Measurements from ENCODE around the gene CBFB.
"Not testable (repeated sequence)": the region's sequence is repeated elsewhere in the genome, so short reads cannot be mapped to it uniquely, and the experiment has no call there.

CBFB gene

DNA sequence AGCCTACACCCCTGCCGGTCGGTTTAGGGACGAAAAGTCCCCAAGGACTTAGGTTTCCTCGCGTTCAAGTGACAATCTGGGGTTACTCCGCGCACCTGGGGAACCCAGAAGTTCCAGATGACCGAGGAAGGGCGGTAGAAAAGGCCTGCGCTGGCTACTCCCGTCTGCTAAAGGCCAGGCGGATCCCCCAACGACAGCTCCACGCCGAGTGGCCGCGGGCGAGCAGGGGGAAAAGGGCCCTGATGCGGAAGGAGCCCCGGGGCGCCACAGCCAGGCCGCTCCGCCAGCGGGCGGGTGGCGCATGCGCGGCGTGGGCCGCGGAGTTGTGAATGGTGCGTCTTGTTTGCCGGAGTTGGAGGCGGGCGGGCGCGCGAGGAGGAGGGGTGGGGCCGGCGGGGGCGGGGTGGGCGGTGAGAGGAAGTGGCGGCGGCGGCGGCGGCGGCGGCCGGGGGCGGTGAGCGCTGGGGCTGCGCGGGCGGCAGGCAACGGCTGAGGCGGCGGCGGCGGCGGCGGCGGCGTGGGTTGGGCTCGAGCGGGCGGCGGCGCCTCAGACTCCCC, at the start of gene CBFB:
Gene CBFB (plus strand): TSS at position 454 of the 558 bp plus-strand sequence. CDS start 259 bp downstream, outside the sequence.
- DNase-seq: no peak

DNA sequence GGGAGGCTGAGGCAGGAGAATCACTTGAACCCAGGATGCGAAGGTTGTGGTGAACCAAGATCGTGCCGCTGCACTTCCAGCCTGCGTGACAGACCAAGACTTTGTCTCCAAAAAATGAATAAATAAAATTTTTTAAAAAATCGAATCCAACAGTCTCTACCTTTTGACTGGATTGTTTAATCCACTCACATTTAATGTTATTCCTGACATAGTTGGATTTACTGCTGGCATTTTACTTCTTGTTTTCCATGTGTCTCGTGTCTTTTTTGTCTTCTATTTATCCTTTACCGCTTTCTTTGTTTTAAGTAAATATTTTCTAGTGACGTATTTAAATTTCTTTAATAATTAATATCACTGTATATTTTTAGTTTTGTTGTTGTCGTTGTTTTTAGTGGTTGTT, 45.9 kb upstream of the CBFB start:
- no peak for DNase-seq

DNA sequence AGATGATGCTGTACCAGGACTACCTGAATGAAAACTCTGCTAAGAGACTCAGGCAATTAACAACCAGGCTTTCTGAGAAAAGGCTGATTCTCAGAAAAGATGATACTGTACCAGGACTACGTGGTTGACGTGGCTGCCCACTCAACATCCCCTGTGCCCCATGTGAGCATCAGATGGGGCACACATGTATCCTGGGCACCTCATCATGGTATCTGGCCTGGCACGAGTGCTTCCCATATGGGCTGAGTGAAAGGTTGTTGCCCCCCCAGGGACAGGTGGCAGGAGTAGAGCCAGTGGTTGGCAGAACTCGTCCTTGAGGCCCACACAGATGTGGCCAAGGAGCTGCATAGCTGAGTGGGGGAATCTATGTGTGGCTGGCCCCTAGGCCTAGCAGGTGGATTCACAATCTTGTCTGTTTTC, 44.0 kb upstream of the CBFB start:
- no peak for DNase-seq

DNA sequence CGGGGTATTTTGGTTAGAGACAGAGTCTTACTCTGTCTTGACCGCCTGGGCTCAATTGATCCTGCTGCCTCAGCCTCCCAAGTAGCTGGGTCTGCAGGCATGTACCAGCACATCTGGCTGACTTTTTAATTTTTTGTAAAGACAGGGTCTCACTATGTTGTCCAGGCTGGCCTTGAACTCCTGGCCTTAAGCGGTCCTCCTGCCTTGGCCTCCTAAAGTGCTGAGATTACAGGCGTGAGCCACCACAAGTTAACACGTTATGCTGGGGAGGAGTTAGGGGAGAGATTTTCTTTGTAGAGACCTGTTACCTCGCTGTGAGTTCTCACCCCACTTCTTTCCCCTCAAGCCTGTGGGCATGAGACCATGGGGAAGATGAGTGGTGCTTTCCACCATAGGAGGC, 42.4 kb upstream of the CBFB start:
- DNase-seq: no peak

DNA sequence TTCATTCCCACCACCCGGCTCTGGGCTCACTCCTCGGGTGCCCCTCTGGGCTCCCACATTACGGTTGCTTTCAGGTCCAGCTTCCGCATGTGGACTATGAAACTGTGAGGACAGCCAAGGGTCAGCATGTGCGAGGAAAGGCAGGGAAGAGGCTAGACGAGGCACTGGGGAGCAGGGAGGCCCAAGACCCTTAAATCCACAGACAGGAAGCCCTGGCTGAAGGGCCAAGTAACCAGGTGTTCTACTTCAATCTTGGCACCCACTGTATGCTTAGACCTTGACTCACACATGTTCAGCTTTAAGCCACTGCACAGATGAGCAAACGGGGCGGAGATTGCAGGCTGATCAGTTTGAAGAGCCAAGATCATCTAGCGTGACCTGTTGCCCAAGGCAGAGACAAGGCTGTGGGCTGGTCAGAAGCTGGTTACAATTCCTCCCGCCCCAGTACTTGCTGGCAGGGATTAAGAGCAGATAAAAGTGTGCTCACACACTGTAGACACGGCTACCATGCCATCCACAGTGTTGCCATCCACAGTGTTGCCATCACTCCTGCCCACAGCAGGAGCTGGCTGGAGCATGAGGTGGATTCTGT, 40.7 kb upstream of the CBFB start, which contains the start of gene CES4A:
Gene CES4A (plus strand): TSS at position 393 of the 592 bp plus-strand sequence. CDS start 184 bp downstream, at position 577.
- DNase-seq: no peak

DNA sequence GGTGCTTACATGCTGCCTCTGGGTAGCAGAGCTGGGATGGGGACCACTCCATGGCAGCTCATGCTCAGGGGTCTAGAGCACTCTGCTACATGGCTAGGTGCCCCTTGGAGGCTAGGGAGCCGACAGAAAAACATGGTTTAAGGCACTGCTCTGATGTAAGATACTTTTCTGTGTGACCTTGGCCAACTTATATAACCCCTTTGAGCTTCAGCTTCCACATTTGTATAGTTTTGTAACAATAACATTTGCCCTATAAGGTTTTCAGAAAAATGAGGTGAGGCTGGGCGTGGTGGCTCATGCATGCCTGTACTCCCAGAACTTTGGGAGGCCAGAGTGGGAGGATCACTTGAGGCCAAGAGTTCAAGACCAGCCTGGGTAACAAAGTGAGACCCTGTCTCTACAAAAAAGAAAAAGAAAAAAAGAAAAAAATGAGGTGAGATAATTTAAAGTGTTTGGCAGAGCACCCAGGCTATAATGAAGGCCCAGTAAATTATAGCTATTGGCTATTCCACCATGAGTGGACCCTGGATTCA, 37.3 kb upstream of the CBFB start:
- DNase-seq: no peak

DNA sequence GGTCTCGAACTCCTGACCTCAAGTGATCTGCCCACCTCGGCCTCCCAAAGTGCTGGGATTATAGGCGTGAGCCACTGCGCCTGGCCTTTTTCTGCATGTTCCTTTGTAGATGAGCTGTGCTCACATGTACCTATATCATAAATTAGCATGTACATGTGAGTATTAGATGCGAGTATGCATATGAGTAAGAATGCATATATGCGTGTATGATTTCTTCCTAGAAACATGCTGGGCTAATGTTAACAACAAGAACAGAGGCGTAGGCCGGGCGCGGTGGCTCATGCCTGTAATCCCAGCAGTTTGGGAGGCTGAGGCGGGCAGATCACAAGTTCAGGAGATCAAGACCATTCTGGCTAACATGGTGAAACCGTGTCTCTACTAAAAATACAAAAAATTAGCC, 35.4 kb upstream of the CBFB start:
- DNase-seq: not testable (repeated sequence)

DNA sequence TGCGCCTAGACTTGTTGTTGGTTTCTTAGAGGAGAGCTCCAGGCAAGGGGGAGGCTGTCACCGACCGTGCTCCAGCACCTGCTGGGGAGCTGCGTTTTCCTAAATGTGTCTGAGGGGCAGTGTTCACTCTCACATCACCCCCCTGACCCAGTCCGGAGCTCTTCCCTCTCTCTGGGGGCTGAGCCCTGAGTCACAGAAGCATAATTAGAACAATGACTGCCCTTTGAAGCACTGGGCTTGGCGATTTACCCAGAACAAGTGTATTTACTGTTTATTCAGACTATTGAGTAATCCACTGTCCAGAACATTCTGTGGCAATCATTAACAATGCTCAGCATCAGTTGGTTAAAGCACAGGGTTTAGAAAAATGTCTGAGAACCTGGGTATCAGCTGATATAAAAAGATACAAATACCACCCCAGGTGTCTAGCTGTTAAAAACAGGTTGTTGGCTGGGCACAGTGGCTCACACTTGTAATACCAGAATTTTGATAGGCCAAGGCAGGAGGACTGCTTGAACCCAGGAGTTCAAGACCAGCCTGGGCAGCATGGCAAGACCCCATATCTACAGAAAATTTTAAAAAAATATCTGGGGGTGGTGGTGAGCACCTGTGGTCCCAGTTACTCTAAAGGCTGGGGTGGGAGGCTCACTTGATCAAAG, 32.5 kb upstream of the CBFB start:
- DNase-seq: no peak

DNA sequence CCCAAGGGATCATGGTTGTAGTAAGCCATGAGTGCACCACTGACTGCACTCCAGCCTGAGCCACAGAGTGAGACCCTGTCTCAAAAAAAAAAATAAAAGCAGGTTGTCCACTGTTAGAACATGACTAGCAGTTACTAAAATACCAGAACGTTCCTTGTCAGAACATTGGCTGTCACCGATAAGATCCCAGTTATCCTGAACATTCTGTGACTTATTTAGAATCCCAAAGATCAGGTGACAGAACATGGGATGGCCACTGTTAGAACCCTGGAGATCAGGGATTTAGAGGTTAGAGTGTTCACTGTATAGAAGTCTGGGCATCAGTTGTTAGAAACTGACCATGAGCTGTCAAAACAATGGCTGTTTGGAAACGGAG, 32.0 kb upstream of the CBFB start:
- no peak for DNase-seq

DNA sequence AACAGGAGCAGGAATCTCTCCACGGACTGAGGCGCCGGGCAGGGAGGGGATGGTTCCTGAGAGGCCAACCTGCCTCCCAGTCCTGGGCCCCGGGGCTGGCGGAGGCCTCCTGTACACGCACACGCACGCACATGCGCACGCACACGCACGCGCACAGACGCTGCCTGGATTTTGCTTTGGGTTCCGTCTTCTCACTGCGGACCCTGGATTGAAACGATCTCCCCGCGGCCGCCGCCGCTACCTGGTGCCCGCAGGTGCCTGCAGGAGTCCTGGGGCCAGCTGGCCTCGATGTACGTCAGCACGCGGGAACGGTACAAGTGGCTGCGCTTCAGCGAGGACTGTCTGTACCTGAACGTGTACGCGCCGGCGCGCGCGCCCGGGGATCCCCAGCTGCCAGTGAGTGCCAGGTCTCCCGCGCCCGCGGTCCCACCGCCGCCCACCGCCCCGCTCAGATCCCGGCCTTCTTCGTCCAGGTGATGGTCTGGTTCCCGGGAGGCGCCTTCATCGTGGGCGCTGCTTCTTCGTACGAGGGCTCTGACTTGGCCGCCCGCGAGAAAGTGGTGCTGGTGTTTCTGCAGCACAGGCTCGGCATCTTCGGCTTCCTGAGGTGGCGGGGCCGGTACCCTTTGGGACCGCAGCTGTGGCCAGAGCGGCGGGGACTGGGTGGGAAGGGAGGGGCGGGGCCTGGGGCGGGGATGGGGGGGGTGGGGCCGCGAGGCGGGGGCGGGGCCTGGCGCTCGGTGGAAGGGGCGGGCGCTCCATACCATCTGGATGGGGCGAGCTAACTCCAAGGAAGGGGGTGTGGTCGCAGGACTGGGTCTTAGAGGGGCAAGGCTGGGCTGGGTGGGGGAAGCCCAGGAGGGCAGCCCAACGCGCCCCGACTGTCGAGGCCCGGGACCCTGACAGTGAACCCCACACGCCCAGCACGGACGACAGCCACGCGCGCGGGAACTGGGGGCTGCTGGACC, 28.3 kb upstream of the CBFB start:
- no peak for DNase-seq

DNA sequence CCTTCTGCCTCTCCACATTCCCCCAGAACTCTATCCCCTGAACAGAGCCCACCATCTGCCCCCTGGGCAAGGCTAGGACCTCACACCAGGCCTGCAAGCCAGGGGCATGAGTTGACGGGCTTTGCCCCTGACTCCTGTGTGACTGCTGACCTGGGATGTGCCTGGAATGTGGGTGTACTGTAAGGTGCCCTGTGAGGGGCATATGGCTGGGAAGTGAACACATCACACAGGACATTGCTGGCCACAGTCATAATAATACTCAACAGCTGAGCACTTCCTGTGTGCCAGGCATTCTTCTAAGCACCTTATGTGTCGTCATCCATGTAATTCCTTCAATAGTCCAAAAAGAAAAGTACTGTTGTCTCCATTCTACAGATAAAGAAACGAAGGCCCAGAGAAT, 27.2 kb upstream of the CBFB start:
- no peak for DNase-seq

DNA sequence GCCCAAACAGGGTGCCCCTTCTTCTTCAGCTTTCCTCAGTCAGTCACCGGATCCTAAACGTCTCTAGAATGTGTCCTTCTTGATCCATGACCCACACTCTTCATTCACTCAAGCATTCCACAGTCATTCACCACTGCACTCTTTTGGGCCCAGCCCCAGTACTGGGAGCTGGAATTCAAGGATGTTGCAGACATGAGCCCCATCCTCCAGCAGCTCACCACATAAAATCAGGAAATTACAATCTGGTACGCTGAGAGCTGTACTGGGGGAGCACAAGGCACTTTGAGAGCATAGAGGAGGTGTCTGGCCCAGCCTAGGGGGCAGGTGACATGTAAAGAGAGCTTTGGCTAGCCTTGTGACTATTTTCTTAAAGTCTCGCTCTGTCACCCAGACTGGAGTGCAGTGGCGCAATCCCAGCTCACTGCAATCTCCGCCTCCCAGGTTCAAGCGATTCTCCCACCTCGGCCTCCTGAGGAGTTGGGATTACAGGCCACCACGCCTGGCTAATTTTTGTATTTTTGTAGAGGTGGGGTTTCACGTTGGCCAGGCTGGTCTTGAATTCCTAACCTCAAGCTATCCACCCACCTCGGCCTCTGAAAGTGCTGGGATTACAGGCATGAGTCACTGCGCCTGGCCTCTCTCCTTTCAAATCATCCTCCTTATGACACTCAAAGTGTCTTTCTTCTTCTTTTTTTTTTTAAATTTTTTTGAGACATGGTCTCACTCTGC, 21.9 kb upstream of the CBFB start:
- DNase-seq: no peak

DNA sequence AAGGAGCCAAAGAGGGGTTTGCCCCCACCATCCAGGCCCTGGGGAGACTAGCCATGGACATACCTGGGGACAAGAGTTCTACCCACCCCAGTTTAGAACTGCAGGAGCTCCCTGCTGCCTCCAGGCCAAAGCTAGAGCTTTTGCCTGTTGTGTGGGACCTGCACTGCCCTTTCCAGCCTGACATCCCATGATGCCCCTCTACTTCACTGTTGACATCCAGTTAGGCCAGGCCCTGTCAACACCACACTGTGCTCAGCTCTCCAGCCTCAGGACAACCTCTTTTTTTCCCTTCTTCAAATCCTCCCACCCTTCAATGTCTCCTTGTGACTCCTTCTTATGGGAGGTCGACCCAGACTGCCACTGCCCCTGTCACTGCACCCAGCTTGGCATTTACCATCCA, 19.8 kb upstream of the CBFB start:
- DNase-seq: no peak

DNA sequence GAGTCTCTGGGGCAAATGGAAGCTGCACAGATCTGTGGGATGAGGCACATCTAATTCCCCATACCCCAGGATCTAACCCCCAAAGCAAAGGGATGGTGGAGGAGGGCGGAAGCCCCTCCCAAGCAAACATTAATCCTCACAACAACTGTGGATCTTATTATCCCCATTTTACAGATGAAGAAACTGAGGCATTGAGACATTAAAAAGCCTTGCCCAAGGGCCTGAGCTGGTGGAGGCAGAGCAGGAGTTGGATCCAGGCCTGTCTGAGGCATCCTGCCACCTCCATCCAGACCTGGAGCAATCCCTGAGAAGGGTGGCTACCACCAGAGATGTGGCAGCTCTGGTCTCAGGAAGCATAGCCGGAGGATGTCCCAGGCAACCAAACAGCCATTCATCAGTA, 17.7 kb upstream of the CBFB start:
- DNase-seq: no peak

DNA sequence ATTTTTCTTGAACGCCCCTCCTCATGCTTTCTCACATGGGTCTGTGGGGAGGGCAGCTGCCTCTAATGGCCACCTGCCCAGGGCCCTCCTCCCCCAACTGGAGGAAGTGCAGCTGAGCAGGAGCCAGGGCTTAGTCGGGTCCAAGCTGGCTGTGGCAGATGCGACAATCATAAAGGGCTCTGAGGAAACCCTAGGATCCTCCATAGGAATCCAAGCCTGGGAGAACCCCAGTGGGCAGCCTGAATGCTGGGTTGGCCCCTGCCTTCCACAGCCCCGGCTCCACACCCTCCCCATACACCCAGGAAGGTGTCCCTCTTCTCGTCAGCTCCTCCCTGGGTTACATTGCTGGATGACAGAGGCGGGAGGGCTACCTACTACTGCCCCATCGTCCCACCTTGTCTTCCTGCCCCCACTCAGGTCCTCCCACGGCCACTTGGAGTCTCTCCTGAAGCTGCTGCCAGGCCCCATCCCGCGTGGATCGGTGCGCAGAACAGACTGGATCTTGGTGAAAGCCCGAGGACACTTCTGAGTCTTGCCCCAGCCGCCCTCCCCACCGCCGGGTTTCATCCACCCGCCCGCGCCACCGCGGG, 15.6 kb upstream of the CBFB start:
- DNase-seq: no peak

DNA sequence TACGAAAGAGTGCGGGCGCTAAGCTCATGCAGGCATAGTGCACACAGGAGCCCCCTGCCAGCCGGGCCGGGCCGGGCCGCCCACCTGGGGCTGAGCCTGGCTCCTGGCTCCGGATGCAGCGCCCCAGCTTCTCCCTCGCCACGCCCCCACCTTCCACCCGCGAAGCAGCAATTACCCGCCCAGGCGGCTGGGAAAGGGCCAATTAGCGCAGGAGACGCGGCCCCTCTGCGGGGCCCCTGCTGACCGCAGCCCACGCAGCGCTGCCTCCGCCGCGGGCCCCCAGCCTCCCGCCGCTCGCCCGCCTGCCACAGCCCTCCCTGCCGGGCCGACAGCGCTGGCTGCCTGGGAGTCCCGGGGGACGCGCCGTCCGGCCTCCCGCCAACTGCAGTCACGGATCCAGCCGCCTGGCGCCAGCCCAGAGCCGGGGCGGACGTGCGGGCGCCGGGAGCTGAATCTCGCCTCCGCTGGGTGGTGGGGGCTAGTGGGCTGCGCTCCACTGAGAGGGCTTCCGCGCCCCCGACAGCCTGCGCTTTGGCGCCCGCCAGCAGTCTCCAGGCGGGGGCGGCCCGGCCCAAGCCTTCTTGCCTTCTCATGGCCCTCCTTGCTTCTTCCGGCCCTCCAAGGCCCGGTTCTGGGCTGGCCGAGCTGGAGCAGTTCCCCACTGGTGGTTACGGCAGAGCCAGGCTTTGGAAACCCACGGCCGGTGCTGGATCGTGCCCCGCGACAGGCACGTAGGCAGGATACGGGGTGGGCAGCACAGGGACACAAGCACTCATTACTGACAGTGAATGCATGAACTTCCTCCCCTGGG, 14.9 kb upstream of the CBFB start:
- no peak for DNase-seq

DNA sequence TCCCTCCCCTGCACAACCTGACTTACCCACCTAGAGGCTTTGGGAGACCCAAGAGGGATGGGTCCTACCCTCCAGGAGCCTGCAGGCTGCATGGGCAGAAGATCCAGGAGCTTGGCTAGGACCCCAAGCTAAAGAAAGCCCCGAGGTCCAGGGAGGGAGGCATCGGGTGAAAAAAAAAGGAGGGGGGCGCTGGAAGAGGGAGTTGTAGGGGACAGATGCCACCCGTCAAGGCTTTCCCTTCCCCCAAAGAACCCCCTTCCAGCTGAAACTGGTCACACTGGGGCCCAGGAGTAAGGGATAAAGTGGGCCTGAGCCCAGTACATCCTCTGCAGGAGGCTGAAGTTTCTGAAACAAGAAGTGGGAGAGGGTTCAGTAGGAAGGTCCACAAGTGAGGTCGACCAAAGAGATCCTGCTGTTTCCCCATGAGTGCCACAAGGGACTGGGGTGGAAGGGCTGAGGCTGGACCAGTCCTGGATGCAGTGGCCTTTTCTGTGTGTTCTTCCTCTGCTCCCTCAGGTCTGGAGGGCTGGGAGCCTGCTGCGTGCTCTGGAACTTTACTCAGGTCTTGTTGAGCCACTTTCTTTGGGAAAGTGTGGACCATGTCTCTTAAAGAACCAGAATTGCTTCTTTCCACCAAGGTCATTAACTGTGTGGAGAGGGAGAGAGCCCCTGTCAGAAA, 14.2 kb upstream of the CBFB start:
- DNase-seq: no peak

DNA sequence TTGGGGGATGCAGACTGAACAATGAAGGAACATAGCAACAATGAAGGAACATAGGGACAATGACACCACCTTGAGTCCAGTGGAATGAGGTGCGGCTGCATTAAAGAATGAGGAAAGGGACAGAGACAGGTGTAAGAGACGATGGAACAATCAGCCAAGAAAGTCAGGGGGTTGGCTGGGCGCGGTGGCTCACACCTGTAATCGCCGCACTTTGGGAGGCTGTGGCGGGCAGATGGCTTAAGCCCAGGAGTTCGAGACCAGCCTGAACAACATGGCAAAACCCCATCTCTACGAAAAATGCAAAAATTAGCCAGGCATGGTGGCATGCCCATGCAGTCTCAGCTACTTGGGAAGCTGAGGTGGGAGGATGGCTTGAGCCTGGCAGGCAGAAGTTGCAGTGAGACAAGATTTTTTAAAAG, 13.6 kb upstream of the CBFB start:
- DNase-seq: no peak

DNA sequence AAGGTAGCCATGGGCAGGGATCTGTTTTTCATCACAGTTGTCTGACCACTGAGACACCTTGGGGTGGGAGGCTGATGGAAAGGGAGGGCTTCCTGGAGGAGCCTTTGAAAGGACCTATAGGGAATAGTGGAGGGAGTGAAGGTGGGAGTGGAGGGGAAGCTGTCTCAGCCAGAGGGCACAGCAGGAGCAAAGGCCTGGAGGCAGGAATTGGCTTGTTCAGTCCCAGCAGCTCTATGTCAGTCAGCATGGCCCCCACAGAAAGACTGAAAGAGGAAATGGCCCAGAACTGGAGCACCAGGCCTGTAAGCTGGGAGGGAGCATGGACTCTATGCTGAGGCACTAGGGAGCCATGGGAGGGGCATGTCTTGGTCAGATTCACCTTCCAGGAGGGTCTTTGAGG, 12.8 kb upstream of the CBFB start:
- DNase-seq: no peak

DNA sequence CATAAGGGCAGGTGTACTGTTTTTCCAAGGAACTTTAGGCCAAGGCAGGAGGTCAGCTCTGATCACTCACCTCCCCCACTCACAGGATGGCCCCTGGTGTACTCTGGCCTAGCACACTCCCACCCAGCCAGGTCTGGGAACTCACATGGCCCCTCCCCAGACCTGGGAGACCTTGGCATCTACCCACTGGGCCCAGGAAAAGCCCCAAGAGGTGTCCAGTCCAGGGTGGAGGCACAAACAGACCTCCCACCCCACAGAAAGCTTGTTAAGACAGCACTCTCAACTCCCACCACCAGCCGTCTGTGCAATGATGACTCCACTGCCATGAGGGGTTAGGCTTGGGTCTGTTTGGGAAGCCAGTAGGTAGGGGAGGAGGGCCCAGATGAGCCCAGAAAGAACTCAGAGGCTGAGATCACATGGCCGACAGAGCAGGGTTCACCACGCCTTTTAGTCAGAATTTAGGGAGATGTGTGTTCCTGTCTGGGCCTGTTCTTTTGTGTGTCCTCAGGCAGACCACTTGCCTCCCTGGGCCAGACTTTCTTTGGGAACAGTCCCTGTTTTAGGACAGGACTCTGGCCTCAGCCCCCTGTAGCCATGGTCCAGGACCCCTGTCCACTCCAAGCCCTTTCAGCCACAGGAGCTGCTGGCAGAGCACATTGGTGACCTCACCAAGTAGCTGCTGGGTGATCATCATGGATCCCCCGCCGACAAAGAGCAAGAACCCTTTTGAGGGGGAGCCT, 12.1 kb upstream of the CBFB start:
- no peak for DNase-seq
